Medulla oblongata (tissue), 1 donor: ENCODE measurements around the gene TLR8.
"Not testable (repeated sequence)": the region's sequence is repeated elsewhere in the genome, so short reads cannot be mapped to it uniquely, and the experiment has no call there.

Experiments
- DNase-seq: peaks from one replicate; pipeline ENCODE4 v3.0.0-alpha.2; 2015; ENCODE audit errors: extremely low spot score

TLR8 gene

GRCh38 chrX:12896935-12897334, 9.5 kb upstream of the TLR8 start:
- DNase-seq: peak; percentile 12

GRCh38 chrX:12898073-12898472, 8.3 kb upstream of the TLR8 start:
- DNase-seq: no peak

- DNase-seq: no peak
These were observed 6.9 kb upstream of the TLR8 start for GRCh38 chrX:12899506-12899905.

- DNase-seq: peak; percentile 38
These were observed 4.9 kb upstream of the TLR8 start for GRCh38 chrX:12901486-12901885.

GRCh38 chrX:12903646-12904045, 2.8 kb upstream of the TLR8 start:
- DNase-seq: no peak

GRCh38 chrX:12910423-12911121, 4.2 kb downstream of the TLR8 start:
- DNase-seq: no peak

GRCh38 chrX:12911122-12911470, 4.7 kb downstream of the TLR8 start:
- DNase-seq: no peak

- DNase-seq: no peak
These were observed 6.5 kb downstream of the TLR8 start for GRCh38 chrX:12912791-12913482.

GRCh38 chrX:12917753-12918152, 11.3 kb downstream of the TLR8 start:
- DNase-seq: no peak

- no peak for DNase-seq
These were observed 12.6 kb downstream of the TLR8 start for GRCh38 chrX:12919051-12919450.

- no peak for DNase-seq
These were observed 13.2 kb downstream of the TLR8 start for GRCh38 chrX:12919620-12920019.

GRCh38 chrX:12920990-12921389, 14.6 kb downstream of the TLR8 start:
- no peak for DNase-seq

GRCh38 chrX:12921886-12922598, 15.6 kb downstream of the TLR8 start:
- no peak for DNase-seq

- DNase-seq: no peak
These were observed 16.1 kb downstream of the TLR8 start for GRCh38 chrX:12922599-12922919.

- no peak for DNase-seq
These were observed 23.3 kb downstream of the TLR8 start for GRCh38 chrX:12929701-12930100.

- DNase-seq: no peak
These were observed 23.7 kb downstream of the TLR8 start for GRCh38 chrX:12930150-12930549.

GRCh38 chrX:12932244-12932643, 25.8 kb downstream of the TLR8 start:
- DNase-seq: no peak

- no peak for DNase-seq
These were observed 28.4 kb downstream of the TLR8 start for GRCh38 chrX:12934850-12935249.

- no peak for DNase-seq
These were observed 30.5 kb downstream of the TLR8 start for GRCh38 chrX:12936947-12937346.

GRCh38 chrX:12940471-12940870, 34.1 kb downstream of the TLR8 start:
- not testable (repeated sequence) for DNase-seq

- not testable (repeated sequence) for DNase-seq
These were observed 37.2 kb downstream of the TLR8 start for GRCh38 chrX:12943592-12943991.

- DNase-seq: not testable (repeated sequence)
These were observed 38.0 kb downstream of the TLR8 start for GRCh38 chrX:12944452-12944851.

GRCh38 chrX:12945494-12945893, 39.1 kb downstream of the TLR8 start:
- no peak for DNase-seq
